Measurements from ENCODE around the gene KCNH6.

The KCNH6 gene, protein sequence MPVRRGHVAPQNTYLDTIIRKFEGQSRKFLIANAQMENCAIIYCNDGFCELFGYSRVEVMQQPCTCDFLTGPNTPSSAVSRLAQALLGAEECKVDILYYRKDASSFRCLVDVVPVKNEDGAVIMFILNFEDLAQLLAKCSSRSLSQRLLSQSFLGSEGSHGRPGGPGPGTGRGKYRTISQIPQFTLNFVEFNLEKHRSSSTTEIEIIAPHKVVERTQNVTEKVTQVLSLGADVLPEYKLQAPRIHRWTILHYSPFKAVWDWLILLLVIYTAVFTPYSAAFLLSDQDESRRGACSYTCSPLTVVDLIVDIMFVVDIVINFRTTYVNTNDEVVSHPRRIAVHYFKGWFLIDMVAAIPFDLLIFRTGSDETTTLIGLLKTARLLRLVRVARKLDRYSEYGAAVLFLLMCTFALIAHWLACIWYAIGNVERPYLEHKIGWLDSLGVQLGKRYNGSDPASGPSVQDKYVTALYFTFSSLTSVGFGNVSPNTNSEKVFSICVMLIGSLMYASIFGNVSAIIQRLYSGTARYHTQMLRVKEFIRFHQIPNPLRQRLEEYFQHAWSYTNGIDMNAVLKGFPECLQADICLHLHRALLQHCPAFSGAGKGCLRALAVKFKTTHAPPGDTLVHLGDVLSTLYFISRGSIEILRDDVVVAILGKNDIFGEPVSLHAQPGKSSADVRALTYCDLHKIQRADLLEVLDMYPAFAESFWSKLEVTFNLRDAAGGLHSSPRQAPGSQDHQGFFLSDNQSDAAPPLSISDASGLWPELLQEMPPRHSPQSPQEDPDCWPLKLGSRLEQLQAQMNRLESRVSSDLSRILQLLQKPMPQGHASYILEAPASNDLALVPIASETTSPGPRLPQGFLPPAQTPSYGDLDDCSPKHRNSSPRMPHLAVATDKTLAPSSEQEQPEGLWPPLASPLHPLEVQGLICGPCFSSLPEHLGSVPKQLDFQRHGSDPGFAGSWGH

DNA sequence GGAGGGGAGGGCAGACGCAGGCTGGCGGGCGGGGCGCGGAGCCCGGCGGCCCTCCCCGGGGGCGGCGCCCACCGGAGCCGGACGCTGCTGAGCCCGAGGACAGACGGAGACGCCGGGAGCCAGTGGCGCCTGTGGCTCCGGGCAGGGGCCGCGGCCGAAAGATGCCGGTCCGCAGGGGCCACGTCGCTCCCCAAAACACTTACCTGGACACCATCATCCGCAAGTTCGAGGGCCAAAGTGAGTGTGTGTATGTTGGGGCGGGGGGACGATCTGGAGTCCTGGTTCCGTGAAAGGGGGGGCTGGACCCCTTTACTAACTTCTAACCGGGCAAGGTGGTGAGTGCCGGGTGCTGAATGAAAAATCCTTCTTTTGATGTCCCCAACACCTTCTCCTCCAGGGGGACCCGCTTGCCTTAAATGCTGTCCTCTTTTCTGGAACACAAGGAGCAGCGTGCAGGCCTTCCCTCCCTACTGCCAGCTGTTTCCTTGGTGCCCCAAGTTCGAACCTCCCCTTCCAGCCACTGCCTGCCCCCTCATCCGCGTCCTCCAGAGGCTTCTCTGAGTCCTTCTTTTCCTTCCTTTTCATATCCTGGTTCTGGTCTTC lies at the start of gene KCNH6:
KCNH6 (plus strand) TSS at position 106 of the 603 bp plus-strand sequence; CDS start at position 162, 56 bp downstream.
- no peak within 1 kb of the TSS for H3K4me3 ChIP-seq (ENCODE audit: low read depth, low read length)
- TF ChIP-seq, protein P1, sequence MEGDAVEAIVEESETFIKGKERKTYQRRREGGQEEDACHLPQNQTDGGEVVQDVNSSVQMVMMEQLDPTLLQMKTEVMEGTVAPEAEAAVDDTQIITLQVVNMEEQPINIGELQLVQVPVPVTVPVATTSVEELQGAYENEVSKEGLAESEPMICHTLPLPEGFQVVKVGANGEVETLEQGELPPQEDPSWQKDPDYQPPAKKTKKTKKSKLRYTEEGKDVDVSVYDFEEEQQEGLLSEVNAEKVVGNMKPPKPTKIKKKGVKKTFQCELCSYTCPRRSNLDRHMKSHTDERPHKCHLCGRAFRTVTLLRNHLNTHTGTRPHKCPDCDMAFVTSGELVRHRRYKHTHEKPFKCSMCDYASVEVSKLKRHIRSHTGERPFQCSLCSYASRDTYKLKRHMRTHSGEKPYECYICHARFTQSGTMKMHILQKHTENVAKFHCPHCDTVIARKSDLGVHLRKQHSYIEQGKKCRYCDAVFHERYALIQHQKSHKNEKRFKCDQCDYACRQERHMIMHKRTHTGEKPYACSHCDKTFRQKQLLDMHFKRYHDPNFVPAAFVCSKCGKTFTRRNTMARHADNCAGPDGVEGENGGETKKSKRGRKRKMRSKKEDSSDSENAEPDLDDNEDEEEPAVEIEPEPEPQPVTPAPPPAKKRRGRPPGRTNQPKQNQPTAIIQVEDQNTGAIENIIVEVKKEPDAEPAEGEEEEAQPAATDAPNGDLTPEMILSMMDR (IDR thresholded peaks at IDR 0.05; ENCODE audit: low read depth, low read length) = no peak
- in situ Hi-C loops (cut with HindIII; ENCODE audit: low sequenced_read_pairs) = no loop called here
- no peak for DNase-seq (ENCODE audit: low read depth, low spot score)

DNA sequence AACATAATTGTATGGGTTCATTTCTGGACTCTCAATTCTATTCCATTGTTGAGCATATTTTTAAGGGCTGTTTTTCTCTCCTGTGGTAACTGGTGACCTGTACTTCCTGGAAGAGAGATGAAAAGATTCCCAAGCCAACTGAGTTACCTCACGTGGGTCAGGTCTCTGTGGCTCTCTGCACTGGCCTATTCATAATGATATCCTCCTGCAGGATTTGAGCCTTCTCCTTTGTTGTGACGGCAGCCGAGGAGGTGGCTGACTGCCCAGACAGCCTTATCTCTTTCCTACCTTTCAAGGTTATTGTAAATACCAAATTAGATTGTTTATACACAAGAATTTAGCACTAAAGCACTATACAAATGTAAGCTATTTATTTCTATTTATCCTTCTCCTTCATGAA lies 49.0 kb upstream of the KCNH6 start:
- no peak for DNase-seq (ENCODE audit: low read depth, low spot score)
- no peak overlapping the region for H3K4me3 ChIP-seq (ENCODE audit: low read depth, low read length)
- TF ChIP-seq, protein P1 (IDR thresholded peaks at IDR 0.05; ENCODE audit: low read depth, low read length) = no peak
- in situ Hi-C loops (cut with HindIII; ENCODE audit: low sequenced_read_pairs) = no loop called here

DNA sequence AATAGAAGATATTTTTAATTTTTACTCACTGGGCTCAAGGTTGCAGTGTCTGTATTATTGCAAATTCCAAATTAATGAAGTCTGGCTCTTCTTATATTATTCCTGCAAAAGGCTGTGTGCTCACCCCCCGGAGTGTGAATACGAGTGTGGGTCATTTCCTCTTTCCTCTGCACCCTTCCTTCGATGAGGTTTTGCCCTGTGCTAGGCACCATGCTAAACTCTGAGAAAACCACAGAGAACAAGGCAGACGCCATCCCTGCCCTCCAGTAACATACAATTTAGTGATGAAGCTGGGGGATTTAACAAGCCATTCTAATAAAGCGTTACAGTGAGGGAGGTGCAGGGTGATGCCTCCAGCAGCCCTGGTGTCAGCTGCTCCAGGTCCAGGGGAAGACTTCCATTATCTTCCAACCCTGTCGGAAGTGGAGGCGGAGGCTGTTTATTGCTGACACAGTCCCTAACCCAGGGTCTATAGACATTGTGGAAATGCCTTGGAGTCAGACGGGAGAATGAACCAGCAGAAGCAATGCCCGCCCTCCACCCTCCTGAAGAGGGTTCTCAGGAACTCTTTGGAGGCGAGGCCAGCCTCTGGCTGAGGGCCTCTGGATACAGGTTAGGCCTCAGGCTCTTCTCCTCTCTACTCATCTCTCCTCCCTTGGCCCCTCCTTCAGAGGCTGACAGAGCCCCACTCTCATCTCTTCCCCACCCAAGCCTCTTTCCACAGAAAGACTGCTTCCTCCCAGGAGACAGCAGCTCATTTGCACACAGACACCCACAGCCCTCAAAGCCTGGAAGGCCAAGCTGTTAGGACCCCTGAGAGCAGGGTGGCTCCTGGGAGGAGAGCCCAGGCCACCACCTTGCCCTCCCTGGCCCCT lies 48.3 kb upstream of the KCNH6 start:
- TF ChIP-seq, protein P1 (IDR thresholded peaks at IDR 0.05; ENCODE audit: low read depth, low read length) = no peak
- no peak for DNase-seq (ENCODE audit: low read depth, low spot score)
- in situ Hi-C loops (cut with HindIII; ENCODE audit: low sequenced_read_pairs) = no loop called here
- no peak overlapping the region for H3K4me3 ChIP-seq (ENCODE audit: low read depth, low read length)

DNA sequence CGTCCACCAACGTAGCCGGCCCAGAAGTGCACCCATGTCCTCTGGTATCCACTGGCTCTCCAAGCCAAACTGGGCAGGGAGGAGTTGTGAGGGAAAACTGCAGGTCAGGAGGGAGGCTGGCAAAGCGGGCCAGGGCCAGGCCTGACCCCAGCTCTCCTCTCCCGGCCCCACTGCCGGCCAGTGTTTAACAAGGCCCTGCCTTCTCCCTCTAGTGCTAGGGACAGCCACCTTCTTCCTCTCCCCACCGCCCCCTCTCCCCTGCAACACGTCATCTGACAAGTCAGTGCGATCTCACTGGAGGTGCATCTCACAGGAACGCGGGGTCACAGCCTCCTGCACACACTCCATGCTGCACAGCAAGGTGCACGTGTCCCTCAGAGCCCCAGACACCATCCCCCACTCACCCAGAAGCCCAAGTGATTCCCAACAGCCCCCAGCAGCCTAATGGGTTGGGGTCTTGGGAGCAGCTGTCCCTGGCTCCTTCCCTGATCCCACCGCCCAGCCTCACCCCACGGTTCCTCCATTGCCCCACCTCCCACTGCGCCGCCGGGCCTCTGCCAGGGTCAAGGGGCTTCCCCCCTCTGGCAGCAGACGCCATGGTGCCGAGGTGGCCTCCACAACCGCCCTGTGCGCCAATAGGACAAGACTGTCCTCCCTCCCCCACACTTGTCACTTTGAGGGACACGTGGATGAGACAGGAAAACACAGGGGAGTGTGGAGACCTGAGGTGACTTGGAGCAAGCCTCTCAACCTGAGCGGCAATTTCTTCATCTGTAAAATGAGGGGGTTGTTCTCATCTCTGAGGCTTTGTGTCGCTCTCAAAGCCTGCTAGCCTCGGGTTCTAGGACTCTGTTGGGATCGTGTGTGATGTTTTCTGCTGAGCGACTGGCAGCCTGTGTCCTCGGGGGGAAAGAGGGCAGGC lies 47.4 kb upstream of the KCNH6 start:
- TF ChIP-seq, protein P1 (IDR thresholded peaks at IDR 0.05; ENCODE audit: low read depth, low read length) = no peak
- in situ Hi-C loops (cut with HindIII; ENCODE audit: low sequenced_read_pairs) = no loop called here
- no peak for DNase-seq (ENCODE audit: low read depth, low spot score)
- H3K4me3 ChIP-seq (ENCODE audit: low read depth, low read length) = no peak overlapping the region

DNA sequence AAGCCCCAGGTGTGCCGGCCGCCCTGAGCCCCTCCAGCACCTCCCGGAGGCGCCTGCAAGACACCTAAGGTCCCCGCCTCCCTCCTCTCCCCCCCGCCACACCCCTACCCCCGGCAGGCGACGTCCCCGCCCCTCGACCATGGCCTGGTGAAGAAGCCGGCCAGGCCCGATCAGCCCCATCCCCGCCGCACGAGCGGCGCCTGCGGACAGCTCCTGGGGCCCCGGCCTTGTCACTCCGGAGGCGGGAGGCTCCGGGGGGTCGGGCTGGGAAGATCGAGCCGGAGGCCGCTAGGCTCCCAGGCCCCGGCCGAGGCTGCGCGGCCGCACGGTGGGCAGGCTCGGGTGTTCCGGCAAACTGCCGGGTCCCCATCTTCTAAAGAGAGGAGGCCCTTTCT lies 46.7 kb upstream of the KCNH6 start:
- no peak for DNase-seq (ENCODE audit: low read depth, low spot score)
- in situ Hi-C loops (cut with HindIII; ENCODE audit: low sequenced_read_pairs) = no loop called here
- TF ChIP-seq, protein P1 (IDR thresholded peaks at IDR 0.05; ENCODE audit: low read depth, low read length) = no peak
- peak overlapping the region; percentile 37 for H3K4me3 ChIP-seq (ENCODE audit: low read depth, low read length)
